GM23248 (cell line): ENCODE data around the gene SYNGR3.

Experiments
- EZH2 ChIP-seq: fragments of 200-600 bp; sonication (generic); IDR thresholded peaks from 2 replicates; pipeline ENCODE4 v1.6.1; 2018; ENCODE audit warnings: antibody characterized with exemption, mild to moderate bottlenecking; ENCODE audit not compliant: insufficient read depth, poor library complexity, severe bottlenecking
- EZH2phosphoT487 ChIP-seq: fragments of 200-600 bp; sonication (generic); IDR thresholded peaks from 2 replicates; pipeline ENCODE4 v1.6.1; 2018; ENCODE audit warnings: antibody characterized with exemption, moderate library complexity, mild to moderate bottlenecking, low read depth; ENCODE audit not compliant: insufficient read depth

DNA sequence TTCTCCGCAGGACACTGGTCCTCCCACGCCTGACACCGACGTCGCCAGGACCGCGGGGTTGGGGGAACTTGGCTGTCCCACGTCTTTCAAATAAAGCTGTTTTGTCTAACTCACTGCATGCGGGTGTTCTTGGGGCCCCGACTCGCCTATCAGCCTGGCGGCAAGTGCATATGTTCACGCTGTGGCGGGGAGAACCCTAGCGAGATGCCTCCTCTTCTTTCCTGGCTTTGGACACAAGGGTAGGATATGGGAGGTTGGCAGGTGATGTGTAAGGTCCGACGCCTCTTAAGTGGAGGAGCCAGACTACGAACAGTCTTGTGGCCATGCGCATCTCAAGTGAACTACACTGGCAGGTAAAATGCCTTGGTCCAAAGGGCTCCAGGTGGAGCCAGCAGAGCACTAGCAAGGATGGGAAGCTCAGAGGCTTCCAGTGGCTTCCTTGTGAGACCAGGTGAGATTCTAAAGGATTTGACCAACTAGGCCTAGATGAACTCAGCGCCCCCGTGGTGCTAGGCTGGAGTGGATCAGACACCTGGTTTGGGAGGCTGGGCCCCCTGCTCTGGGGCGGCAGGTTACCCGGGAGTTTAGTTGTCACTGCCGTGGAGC lies 24.3 kb upstream of the SYNGR3 start:
- TF ChIP-seq EZH2 (no peak), EZH2phosphoT487 (no peak)
